Measurements from ENCODE around the gene ZNF862. TPM values are rescaled to one million over a fixed set of nuclear protein-coding genes. Genes with fewer than 3 reads are reported as not detected.

The ZNF862 gene
- total RNA-seq, 1 experiment from 2014 or later = 3.6 TPM

GRCh38 chr7:149816794-149817193 lies 21.4 kb upstream of the ZNF862 start (continued):
- TF ChIP-seq ETV6 (CRISPR knock-in tag; IDR thresholded peaks at IDR 0.05) (no peak), E2F5 (CRISPR knock-in tag; IDR thresholded peaks at IDR 0.05) (no peak)

- H3K4me1 Mint-ChIP-seq = no peaks in the 10 kb centered on the region
- ATAC-seq (no peak), DNase-seq (ENCODE audit: low spot score) (no peak)
- ChIA-PET CTCF (interaction anchor here (0.9 to 3.1 kb wide), 6 partner anchors 10 to 37 kb away, joined by 3 to 20 read pairs (median 5); no protein-coding TSS in a partner anchor), POLR2A (no interaction called here)
- no peaks in the 10 kb centered on the region for H3K9me3 Mint-ChIP-seq
- TF ChIP-seq AR (CRISPR knock-in tag; IDR thresholded peaks at IDR 0.05) = no peak
- H3K4me3 Mint-ChIP-seq = no peak overlapping the region
- H3K36me3 Mint-ChIP-seq = no peaks in the 10 kb centered on the region
- H3K27ac Mint-ChIP-seq = no peak overlapping the region
- no peaks in the 10 kb centered on the region for H3K27me3 Mint-ChIP-seq (ENCODE audit: low read depth)
Observed at GRCh38 chr7:149817301-149817771, 20.8 kb upstream of the ZNF862 start.

- POLR2A ChIA-PET = no interaction called here
- Mint-ChIP-seq H3K27ac (no peak overlapping the region), H3K4me1 (no peaks in the 10 kb centered on the region), H3K27me3 (ENCODE audit: low read depth) (no peaks in the 10 kb centered on the region; the same call in 1 of the 2 replicates), H3K9me3 (no peaks in the 10 kb centered on the region), H3K4me3 (no peak overlapping the region), H3K36me3 (no peaks in the 10 kb centered on the region)
- ATAC-seq (no peak), DNase-seq (ENCODE audit: low spot score) (no peak)
- TF ChIP-seq FOXK1 (CRISPR knock-in tag; IDR thresholded peaks at IDR 0.05) (no peak), USF2 (CRISPR knock-in tag; IDR thresholded peaks at IDR 0.05) (no peak), ZNF219 (CRISPR knock-in tag; IDR thresholded peaks at IDR 0.05; ENCODE audit: borderline replicate concordance) (no peak), ATF3 (CRISPR knock-in tag; conservative IDR thresholded peaks at IDR 0.05) (no peak), ERG (CRISPR knock-in tag; IDR thresholded peaks at IDR 0.05) (no peak), TP53 (CRISPR knock-in tag; IDR thresholded peaks at IDR 0.05) (no peak), JAZF1 (CRISPR knock-in tag; IDR thresholded peaks at IDR 0.05) (no peak), FOXP4 (CRISPR knock-in tag; IDR thresholded peaks at IDR 0.05) (no peak), ESRRA (CRISPR knock-in tag; IDR thresholded peaks at IDR 0.05; ENCODE audit: borderline replicate concordance) (no peak), MLX (CRISPR knock-in tag; IDR thresholded peaks at IDR 0.05) (no peak), MAX (CRISPR knock-in tag; IDR thresholded peaks at IDR 0.05) (no peak), ZNF396 (CRISPR knock-in tag; IDR thresholded peaks at IDR 0.05; ENCODE audit: borderline replicate concordance) (no peak)
- CTCF ChIA-PET = interaction anchor here (1.0 to 3.1 kb wide), 6 partner anchors 11 to 36 kb away, joined by 3 to 20 read pairs (median 5); no protein-coding TSS in a partner anchor
Observed at GRCh38 chr7:149817836-149818535, 20.2 kb upstream of the ZNF862 start.
